GM20431 (cell line): ENCODE measurements around the gene ZNF532.

ENCODE experiments used
- in situ Hi-C: fragments of 300-500 bp; cut with MseI, MboI; formaldehyde crosslinking; loops from one replicate; pipeline ENCODE4 v1.15.0; 2020; ENCODE audit warnings: low sequenced_read_pairs; ENCODE audit not compliant: unreplicated experiment

ZNF532 gene

GRCh38 chr18:58866066-58866772, 1.5 kb downstream of the ZNF532 start:
- in situ Hi-C loops: no loop called here

GRCh38 chr18:58866773-58867150, 2.1 kb downstream of the ZNF532 start:
- in situ Hi-C loops: no loop called here

- in situ Hi-C loops: no loop called here
Measured at GRCh38 chr18:58867281-58867961, 2.7 kb downstream of the ZNF532 start.

GRCh38 chr18:58868440-58868839, 3.8 kb downstream of the ZNF532 start:
- in situ Hi-C loops: no loop called here

- in situ Hi-C loops: no loop called here
Measured at GRCh38 chr18:58870130-58870529, 5.5 kb downstream of the ZNF532 start.

- in situ Hi-C loops: no loop called here
Measured at GRCh38 chr18:58870621-58871020, 5.9 kb downstream of the ZNF532 start.

GRCh38 chr18:58871514-58872420, 7.1 kb downstream of the ZNF532 start:
- in situ Hi-C loops: no loop called here

GRCh38 chr18:58878640-58879039, 14.0 kb downstream of the ZNF532 start:
- in situ Hi-C loops: no loop called here

- in situ Hi-C loops: no loop called here
Measured at GRCh38 chr18:58881477-58881876, 16.8 kb downstream of the ZNF532 start.

GRCh38 chr18:58882044-58882443, 17.4 kb downstream of the ZNF532 start:
- in situ Hi-C loops: no loop called here

GRCh38 chr18:58882686-58883085, 18.0 kb downstream of the ZNF532 start:
- in situ Hi-C loops: no loop called here

- in situ Hi-C loops: no loop called here
Measured at GRCh38 chr18:58884680-58885079, 20.0 kb downstream of the ZNF532 start.

GRCh38 chr18:58886431-58886830, 21.8 kb downstream of the ZNF532 start:
- in situ Hi-C loops: no loop called here

- in situ Hi-C loops: no loop called here
Measured at GRCh38 chr18:58886864-58887612, 22.4 kb downstream of the ZNF532 start.

GRCh38 chr18:58887613-58887963, 22.9 kb downstream of the ZNF532 start:
- in situ Hi-C loops: no loop called here

GRCh38 chr18:58891776-58892175, 27.1 kb downstream of the ZNF532 start:
- in situ Hi-C loops: no loop called here

GRCh38 chr18:58892488-58892887, 27.8 kb downstream of the ZNF532 start:
- in situ Hi-C loops: no loop called here

- in situ Hi-C loops: no loop called here
Measured at GRCh38 chr18:58893388-58894099, 28.9 kb downstream of the ZNF532 start.

- in situ Hi-C loops: no loop called here
Measured at GRCh38 chr18:58894930-58895329, 30.3 kb downstream of the ZNF532 start.

- in situ Hi-C loops: no loop called here
Measured at GRCh38 chr18:58895385-58895784, 30.7 kb downstream of the ZNF532 start.
